GM04503 (cell line): ENCODE measurements around the gene UBAP1.
"Not testable (repeated sequence)": the region's sequence is repeated elsewhere in the genome, so short reads cannot be mapped to it uniquely, and the experiment has no call there.

ENCODE experiments used
- DNase-seq: peaks from one replicate; pipeline ENCODE4 v3.0.0-alpha.2; 2012; ENCODE audit warnings: low read depth

Gene UBAP1

DNA sequence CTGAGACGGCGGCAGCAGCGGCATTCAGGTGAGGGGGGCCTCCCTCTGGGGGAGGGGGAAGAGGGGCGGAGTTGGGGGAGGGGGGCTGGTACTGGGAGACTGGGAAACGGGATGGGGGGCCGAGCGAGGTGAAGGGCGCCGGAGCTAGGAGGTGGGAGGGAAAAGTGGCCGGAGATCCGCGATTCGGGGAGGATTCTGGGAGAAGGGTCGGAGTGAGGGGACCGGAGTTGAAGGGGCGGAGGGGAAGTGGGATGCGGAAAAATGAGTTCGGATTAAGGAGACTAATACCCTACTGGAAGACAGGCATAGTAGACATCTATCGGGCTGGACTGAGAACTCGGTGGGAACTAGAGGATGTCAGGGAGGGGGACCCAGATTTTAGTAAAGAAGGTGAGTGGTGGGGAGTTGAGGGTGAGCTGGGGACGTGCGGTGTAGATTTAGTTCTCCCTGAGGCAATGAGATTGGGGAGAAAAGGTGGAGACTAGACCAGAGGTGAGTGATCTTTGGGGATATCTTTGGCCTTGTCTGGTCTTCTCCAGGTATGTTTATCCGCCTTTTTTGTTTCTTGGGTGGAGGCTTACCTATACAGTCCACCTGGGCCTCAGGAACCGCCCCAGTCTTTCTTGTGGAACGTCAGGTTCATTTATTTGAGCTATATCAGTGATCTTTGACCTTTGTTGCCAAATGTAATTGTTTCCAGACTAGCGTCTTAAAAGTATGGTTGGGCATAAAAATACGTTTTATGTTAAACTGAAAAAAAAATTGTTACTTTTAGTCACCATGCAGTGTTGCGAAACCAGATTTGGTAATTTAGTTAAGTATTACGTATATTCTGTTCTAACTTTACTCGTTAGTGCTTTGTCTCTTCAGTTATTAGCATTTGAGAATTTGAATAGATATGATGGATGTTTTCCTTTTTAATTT is 632 bp downstream of the UBAP1 start:
- peak; percentile 39 for DNase-seq

DNA sequence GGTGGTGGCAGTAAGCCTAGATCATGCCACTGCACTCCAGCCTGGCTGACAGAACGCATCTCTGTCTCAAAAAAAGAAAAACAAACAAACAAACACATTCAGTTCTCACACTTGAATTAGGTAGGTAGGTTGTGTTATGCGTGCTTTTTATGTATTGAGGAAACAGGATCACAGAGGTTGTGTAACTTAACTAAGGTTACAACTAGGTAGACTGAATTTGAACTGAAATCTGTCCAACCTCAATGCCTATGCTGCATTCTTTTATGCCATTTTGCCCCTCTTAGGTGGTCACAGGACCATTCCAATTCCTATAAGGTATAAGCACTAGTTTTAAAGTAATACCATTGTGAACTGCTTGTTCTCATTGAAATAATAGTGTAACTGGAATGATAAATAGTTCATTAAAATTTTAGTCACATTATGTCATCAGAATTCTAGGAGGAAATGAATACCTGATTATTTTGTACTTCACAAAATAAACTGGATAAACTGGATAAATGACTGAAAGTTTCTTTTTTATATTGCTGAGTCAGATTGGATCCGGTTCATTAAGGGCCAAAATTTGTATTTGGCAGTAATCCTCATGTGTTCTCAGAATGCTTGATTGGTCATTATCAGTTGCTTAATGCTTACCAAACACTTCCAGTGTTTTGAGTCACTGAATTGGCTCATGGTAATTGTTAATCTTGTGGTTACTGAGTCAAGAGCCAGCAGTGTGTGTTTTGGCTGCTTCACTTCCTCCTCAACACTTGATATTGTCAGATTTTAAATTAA is 7.1 kb downstream of the UBAP1 start:
- DNase-seq = peak; percentile 94

DNA sequence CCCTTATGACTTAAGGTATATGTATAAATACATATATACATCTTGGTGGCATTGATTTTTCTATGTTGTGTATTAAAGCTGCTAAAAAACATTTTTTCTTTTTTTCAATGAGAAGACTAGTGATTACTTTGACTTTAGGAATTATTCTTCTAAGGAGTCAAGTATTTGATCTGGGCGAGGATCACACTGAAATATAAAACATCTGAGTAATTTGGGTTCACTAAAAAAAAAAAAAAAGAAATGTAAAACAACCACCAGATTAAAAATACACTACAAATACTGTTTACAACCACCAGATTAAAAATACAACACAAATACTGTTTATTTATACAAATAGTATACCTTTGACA is 9.0 kb downstream of the UBAP1 start:
- DNase-seq = no peak

DNA sequence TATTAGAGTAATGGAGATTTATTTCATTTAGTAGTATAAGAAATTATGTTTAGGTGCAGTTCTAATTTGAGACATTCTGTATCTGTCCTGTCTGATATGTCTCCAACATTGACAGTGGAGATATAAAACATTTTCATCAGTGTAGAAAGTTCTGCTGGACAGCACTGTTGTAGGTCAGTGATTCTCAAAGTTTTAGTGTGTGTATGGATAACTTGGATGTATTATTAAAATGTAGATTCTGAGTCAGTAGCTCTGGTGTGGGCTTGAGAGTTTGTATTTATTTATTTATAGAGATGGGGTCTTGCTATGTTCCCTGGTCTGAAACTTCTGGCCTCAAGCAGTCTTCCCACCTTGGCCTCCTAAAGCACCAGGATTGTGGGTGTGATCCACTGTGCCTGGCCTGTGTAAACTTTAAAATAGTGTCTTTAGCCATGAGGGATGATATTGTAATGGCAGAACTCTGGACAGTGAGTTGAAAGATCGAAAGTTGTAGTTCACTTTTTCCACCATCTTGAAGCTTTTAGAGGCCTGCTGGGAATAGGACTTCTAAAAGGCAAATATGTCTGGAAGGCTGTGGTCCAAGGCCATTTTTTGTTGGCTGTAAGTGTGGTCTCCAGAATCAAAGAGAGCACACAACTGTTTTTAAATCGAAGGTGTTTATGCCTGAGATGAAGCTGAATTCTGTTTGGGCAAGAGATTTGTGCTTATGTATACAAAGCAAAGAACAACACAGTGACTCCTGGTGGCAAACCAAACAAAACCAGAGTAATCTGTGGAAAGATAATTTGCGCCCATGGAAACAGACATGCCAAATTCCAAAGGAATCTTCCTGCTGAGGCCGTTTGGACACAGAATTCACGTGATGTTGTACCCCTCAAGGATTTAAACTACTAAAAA is 12.4 kb downstream of the UBAP1 start:
- DNase-seq = no peak

DNA sequence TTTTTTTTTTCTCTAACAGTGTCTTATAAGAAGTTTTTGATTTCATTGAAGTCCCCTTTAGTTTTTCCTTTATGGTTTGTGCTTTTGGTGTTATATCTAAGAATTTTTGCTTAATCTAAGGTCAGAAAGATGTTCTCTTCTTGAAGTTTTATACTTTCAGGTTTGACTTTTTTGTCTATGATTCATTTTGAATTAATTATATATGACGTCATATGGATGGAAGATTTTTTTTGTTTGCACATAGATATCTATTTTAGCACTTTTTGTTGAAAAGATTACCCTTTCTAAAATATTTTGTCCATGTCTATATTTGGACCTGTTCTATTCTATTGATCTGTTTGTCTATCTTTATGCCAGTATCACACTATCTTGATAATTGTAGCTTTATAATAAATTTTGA is 16.3 kb downstream of the UBAP1 start:
- DNase-seq = no peak

DNA sequence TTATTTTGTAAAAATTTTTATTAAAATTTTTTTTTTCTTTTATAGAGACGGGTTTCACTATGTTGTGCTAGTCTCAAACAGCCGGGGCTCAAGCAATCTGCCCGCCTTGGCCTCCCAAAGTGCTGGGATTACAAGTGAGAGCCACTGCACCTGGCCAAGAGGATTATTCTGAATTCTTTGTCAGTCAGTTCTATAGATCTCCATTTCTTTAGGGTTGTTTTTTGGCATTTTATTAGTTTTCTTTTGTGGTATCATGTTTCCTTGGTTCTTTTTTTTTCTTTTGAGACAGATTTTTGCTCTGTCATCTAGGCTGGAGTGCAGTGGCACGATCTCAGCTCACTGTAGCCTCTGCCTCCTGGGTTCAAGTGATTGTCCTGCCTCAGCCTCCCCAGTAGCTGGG is 18.4 kb downstream of the UBAP1 start:
- DNase-seq = not testable (repeated sequence)

DNA sequence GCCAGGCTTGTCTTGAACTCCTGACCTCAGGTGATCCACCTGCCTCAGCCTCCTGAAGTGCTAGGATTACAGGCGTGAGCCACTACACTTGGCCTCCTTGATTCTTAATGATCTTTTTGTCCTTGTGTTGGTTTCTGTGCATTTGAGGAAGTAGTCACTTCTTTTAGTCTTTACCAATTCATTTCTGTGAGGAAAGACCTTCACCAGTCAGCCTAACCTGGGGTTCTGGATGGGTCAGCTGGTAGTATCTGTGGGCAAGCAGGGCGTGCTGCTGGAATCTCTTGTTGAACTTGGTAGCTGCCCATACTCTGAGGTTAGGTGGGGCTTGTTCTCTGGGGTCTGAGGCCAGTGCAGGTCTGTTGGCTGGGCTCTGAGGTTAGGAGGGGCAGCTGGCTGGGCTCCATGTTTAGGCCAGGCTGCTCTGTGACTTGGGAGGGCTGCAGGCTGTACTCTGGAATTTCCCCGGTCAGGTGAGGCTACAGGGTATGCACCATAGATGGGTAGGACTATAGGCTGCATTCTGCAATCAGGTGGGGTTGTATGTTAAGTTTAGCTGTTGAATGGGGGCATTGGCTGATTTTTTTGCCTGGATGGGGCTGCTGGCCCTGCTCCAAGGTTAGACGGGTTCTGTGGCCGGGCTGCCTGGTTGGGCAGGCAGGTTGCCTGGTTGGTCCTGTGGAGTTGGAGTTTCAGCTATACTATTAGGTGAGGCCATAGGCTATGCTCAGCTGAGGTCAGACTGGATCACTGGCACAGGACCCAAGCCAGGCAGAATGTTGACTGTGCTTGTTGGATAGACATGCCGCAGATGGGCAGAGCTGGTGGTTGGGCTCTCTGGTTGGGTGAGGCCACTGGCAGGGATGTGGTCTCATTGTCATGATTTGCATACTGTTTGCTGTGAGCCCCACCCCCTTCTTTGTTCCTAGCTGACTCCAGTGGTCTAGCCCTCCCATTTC is 19.2 kb downstream of the UBAP1 start:
- no peak for DNase-seq

DNA sequence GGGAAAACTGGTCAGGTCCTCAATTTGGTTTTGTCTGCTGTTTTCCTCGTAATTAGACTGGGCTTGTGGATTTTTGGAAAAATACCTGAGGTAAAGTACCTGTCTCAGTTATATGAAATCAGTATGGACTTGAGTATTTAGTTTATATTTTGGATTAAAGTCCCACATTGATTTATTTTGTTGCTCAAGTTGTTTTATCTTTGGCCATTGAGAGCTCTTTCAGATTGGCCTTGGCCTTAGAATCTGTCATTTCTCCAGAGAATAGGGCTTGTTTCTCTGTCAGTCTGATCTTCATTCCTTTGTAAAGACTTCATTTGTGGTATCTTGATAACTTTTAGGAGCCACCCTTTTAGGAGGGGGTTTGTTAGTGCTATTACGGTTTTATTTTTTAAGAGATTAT is 21.2 kb downstream of the UBAP1 start:
- no peak for DNase-seq

DNA sequence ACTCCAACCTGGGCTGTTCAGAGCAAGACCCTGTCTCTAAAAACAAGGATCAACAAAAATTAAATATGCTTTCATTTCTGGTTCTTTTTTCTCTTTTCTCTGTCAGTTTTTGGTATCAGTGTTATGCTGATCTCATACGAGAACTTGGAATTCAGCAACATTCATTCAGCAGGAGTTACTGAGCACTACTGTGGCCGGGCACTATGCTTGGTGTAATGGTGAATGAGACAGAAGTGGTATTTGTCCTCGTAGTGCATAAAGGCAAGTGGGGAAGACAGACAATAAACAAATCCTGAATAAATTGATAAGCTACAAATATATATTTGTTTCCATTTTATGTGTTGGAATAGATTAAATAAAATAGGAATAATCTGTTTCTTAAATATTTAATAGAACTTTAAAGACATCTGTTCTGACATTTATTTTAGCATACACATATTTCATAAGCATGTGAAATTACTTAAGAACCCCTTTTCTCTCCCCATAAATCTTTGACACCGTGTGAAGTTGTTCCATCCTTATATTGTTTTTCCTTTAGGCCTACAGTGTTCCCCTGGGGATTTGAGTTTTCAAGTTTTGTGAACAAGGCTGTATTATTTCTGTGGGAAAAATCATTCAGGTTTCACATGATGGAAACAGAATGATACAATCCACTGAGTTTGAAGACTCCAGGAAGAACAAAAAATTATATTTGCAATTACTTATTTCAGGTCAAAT is 24.6 kb downstream of the UBAP1 start:
- no peak for DNase-seq

DNA sequence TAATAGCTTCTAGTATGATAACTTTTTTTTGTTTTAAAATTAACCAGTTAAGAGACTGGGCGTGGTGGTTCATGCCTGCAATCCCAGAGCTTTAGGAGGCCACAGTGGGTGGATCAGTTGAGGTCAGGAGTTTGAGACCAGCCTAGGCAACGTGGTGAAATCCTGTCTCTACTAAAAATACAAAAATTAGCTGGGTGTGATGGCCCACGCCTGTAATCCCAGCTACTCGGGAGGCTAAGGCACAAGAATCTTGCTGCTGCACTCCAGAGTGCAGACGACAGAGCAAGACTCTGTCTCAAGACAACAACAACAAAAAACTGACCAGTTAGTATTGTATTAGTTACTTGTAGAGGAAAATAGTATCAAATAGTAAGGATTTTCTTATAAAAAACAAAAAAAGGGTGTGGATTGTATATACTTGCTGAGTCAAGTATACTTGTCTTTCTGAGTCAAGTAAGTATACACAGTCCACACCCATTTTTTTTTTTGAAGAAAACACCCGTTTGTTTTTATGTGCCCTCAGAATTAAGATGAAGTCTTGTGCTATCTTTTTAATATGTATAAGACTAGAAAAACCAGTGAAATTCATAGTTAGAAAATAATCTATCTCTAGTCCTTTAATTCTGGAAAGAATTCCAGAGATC is 25.3 kb downstream of the UBAP1 start:
- DNase-seq = no peak

DNA sequence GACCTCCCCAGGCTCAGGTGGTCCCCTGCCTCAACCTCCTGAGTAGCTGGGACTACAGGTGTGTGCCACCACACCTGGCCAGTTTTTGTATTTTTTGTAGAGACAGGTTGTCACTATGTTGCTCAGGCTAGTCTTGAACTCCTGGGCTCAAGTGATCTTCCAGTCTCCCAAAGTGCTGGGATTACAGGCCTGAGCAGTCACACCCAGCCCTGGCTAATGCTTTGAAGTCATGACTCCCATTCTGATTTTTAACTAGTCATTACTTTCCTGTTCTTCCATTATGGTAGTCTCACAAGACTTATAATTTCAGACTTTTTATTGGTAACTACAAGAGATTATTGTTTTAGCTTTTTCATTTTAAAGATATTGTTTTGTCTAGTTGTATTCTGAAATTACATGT is 26.3 kb downstream of the UBAP1 start:
- no peak for DNase-seq

DNA sequence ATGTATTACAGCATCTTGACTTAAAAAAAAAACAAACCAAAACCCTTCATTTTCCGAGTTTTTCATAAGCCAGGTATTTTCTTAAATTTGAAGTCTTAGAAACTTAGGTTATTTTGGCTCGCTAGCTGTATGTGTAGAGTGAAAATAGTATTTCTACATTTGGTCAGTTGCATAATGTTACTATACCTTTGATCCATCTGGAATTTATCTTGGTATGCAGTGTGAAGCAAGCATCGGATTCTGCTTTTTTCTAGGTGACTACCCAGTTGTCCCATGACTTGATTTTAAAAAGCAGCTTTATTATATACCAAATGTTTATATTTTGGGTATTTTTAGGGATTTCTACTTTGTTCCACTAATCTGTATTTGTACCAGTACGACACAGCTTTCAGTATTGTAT is 27.7 kb downstream of the UBAP1 start:
- no peak for DNase-seq

DNA sequence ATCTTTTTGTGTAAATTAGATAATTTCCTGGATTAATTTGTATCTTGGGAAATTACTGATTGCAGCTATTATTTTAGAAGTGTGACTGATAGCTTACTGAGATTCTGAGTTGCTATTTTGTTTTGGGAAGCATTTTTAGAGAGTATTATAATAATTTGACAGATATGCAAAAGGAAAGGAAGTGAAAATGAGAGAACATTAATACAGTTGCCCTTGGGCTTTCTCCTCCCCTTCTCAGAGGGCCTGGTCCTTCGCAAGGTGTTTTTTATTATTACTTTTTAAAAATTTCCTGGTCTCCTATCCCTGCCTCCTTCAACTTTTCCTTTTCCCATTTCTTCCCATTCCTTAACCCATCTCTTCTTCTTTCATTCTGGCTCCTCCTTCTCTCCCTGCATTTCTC is 32.6 kb downstream of the UBAP1 start:
- no peak for DNase-seq

DNA sequence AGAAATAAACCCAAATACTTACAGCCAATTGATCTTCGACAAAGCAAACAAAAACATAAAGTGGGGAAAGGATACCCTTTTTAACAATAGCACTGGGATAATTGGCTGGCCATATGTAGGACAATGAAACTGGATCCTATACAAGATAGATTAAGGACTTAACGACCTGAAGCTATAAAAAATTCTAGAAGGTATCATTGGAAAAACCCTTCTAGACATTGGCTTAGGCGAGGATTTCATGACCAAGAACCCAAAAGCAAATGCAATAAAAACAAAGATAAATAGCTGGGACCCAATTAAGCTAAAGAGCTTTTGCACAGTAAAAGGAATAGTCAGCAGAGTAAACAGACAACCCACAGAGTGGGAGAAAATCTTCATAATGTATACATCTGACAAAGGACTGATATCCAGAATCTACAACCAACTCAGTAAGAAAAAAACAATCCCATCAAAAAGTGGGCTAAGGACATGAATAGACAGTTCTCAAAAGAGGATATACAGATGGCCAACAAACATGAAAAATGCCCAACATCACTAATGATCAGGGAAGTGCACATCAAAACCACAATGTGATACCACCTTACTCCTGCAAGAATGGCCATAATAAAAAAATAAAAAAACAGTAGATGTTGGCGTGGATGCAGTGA is 35.6 kb downstream of the UBAP1 start:
- not testable (repeated sequence) for DNase-seq

DNA sequence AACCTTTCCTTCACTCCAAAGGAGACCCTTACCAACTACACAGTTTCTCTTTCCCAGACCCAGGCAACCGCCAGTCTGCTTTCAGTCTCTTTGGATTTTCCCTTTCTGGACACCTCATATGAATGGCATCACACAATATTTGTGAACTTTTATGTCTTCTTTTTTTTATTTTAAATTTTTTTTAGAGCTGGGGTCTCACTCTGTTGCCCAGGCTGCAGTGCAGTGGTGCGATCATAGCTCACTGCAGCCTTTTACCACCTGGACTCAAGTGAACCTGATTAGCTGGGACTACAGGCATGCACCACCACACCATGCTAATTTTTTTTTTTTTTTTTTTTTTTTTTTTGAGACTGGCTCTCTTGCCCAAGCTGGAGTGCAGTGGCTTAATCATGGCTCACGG is 37.5 kb downstream of the UBAP1 start:
- no peak for DNase-seq

DNA sequence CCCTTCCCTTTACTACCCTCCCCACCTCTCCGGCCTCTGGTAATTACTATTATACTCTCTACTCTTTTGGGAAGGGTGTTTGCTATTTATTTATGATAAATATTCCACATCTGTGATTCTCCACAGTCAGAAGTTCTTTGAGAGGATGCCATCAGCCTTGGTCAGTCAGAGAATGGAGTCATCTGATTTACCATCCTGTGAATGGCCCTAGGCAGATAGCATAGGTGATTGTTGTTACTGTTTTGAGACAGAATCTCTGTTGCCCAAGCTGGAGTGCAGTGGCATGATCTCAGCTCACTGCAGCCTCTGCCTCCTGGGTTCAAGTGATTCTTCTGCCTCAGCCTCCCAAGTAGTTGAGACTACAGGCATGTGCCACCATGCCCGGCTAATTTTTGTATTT is 38.2 kb downstream of the UBAP1 start:
- not testable (repeated sequence) for DNase-seq

DNA sequence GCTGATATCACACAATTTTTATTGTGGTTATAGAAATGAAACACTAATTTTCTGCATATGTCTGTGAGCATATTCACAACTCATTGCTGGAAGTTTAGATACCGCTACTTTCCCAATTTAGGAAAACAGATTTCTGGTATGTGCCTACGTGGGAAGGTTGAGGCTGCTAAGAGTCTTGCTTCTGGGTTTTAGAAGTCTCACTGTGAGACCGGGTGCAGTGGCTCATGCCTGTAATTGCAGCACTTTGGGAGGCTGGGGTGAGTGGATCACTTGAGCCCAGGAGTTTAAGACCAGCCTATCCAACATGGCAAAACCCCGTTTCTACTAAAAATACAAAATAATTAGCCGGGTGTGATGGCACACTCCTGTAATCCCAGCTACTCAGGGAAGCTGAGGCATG is 39.6 kb downstream of the UBAP1 start:
- DNase-seq = no peak

DNA sequence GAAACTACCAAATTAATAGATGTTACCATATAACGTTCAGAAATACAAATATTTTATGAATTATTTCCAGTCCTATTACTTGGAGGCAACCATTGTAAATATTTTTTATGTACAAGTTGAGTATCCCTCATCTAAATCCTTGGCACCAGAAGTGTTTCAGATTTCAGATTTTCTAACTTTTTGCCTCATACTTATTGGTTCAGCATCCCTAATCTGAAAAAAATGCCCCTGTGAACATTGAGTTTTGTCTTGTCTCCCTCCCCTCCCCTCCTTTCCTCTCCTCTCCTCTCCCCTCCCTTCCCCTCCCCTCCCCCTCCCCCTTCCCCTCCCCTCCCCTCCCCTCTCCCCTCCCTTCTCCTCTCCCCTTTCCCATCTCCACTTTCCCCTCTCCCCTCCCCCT is 40.6 kb downstream of the UBAP1 start:
- no peak for DNase-seq

DNA sequence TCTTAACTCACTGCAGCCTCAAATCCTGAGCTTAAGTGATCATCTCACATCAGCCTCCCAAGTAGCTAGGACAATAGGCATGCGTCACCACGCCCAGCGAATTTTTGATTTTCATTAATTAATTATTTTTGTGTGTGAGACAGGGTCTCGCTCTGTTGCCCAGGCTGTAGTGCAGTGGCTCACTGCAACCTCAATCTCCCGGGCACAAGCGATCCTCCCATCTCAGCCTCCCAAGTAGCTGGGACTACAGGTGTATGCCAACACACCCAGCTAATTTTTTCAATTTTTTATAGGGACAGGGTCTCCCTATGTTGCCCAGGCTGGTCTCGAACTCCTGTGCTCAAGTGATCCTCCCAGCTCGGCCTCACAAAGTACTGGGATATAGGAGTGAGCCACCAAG is 41.4 kb downstream of the UBAP1 start:
- no peak for DNase-seq

DNA sequence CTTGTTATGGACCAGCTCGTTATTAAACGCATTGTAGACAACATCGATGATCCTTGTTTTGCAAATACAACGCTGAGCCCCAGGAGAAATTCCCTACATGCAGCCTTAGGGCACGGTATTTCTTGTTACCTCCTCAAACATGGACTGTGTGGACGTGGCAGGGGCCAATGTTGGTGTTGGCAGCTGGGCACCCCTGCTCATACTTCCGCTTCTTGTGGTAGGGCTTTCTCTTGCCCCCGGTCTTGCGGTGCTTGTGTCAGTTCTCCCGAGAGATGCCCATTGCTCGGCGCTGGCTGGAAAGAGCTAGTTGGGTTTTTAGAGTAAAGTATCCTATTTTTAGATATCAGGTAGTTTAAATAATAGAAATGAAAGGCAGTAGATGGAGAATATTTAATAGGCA is 45.5 kb downstream of the UBAP1 start:
- DNase-seq = no peak
